Central memory CD8-positive, alpha-beta T cell (primary cell): ENCODE results near the gene MPPE1.
A peak's percentile ranks its signal among the peaks of the same experiment; 100 is the strongest.

ENCODE experiments used
- ATAC-seq: fragments of 150-1000 bp; cut with Tn5 transposase; replicated peaks from 2 replicates; pipeline ENCODE4 v1.10.0; 2022; ENCODE audit warnings: mild to moderate bottlenecking, moderate FRiP score, moderate number of reproducible peaks; ENCODE audit not compliant: poor library complexity, severe bottlenecking; ENCODE audit errors: extremely low read depth
- DNase-seq, 2 donors: peaks; one replicate each; pipeline ENCODE4 v3.0.0; 2021; ENCODE audit warnings: low spot score in 2 of 2
- H3K27ac Mint-ChIP-seq: one replicate; pipeline ENCODE4 v1.8.0; 2022; ENCODE audit warnings: low read depth, mild to moderate bottlenecking, moderate library complexity, mixed read lengths
- H3K27me3 Mint-ChIP-seq: one replicate; pipeline ENCODE4 v1.8.0; 2022; ENCODE audit warnings: mixed read lengths
- H3K36me3 Mint-ChIP-seq: one replicate; pipeline ENCODE4 v1.8.0; 2022; ENCODE audit warnings: mild to moderate bottlenecking, moderate library complexity, mixed read lengths; ENCODE audit not compliant: insufficient read depth
- H3K4me1 Mint-ChIP-seq: one replicate; pipeline ENCODE4 v1.8.0; 2022; ENCODE audit warnings: mixed read lengths
- H3K4me3 Mint-ChIP-seq: one replicate; pipeline ENCODE4 v1.8.0; 2022; ENCODE audit warnings: mild to moderate bottlenecking, moderate library complexity, mixed read lengths
- H3K9me3 Mint-ChIP-seq: one replicate; pipeline ENCODE4 v1.8.0; 2022; ENCODE audit warnings: mixed read lengths

Gene MPPE1

DNA sequence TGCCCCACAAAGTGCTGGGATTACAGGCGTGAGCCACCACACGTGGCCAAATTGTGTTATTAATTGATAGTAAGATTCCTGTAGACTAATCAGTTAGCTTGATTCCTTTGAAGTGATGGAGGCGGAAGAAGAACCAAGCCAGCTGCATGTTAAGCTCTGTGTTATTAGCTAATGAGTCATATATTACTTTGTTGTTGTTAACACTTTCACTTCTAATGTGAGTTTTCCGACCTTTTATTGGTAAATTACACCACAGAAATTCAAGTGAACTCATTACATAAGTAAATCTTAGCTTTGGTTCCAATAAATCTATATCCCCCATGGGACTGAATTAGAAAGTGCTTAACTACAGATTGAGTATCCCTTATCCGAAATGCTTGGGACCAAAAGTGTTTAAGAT lies 36.6 kb downstream of the MPPE1 start:
- Mint-ChIP-seq H3K9me3 (no peaks in the 10 kb centered on the region), H3K27me3 (peaks cover 8% of the 10 kb centered on the region), H3K36me3 (no peaks in the 10 kb centered on the region), H3K4me1 (peaks cover 5% of the 10 kb centered on the region), H3K4me3 (no peak overlapping the region), H3K27ac (no peak overlapping the region)
- peak; percentile 52 for ATAC-seq
- no peak for DNase-seq

DNA sequence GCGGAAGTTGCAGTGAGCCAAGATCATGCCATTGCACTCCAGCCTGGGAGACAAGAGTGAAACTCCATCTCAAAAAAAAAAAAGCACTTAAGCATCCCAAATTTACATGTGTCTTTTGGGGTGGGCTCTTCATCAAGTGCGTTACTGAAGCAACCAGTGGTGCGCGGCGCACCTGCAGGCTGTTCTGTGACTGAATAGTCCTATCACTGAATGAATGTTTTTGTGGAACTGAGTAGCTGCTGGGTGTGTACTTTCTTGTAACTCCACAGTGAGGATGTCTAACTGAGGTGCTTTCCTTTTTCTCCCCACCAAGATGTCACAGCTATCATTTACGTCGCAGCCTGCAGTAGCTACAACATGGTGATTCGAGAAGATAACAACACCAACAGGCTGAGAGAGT lies 39.9 kb downstream of the MPPE1 start:
- H3K36me3 Mint-ChIP-seq = no peaks in the 10 kb centered on the region
- no peaks in the 10 kb centered on the region for H3K9me3 Mint-ChIP-seq
- H3K4me1 Mint-ChIP-seq = peaks cover 5% of the 10 kb centered on the region
- peaks cover 30% of the 10 kb centered on the region for H3K27me3 Mint-ChIP-seq
- ATAC-seq (no peak), DNase-seq (no peak)
- no peak overlapping the region for H3K4me3 Mint-ChIP-seq
- no peak overlapping the region for H3K27ac Mint-ChIP-seq

DNA sequence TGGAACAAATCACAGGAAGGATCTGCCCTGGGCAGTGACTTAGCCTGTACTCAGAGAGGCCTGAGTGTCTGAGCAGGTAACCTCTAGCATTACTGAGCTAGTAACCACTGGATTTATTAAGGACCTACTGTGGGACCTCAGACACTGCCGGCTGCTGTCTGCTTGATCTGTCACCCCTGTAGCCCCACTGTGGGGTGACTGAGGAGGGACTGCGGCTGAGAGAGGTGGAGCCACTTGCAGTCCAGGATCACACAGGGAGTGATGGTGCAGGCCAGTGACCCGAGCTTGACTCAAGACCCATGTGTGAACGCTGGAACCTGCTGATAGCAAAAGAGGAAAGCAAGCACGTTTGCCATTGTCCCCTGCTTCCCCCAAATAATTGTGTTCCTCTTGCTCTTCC lies 41.4 kb downstream of the MPPE1 start:
- Mint-ChIP-seq H3K27me3 (peaks cover 30% of the 10 kb centered on the region), H3K36me3 (no peaks in the 10 kb centered on the region), H3K9me3 (no peaks in the 10 kb centered on the region), H3K4me3 (no peak overlapping the region), H3K27ac (no peak overlapping the region), H3K4me1 (peaks cover 5% of the 10 kb centered on the region)
- ATAC-seq (no peak), DNase-seq (no peak)

DNA sequence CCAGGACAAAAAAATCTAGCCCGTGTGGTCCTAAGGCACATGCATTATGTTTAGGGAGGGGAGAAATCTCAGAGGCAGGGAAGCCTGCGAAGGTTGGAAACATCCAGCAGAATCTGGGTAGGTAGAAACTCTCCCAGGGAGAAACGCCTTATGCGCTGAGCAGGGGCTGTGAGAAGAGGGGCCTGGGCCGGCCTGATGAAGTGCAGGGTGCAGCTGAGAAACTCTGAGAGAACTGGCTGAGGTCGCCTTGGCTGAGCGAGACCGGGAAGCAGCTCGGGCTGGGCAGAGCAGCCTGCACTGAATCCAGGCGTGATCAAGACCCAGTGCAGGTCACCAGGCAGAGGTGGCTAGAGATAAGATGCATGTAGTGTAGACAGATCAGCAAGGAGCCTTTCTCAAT lies 41.8 kb downstream of the MPPE1 start:
- H3K4me3 Mint-ChIP-seq = no peak overlapping the region
- no peak for ATAC-seq
- no peaks in the 10 kb centered on the region for H3K36me3 Mint-ChIP-seq
- DNase-seq = no peak
- H3K27ac Mint-ChIP-seq = no peak overlapping the region
- peaks cover 30% of the 10 kb centered on the region for H3K27me3 Mint-ChIP-seq
- H3K4me1 Mint-ChIP-seq = peaks cover 2% of the 10 kb centered on the region
- H3K9me3 Mint-ChIP-seq = no peaks in the 10 kb centered on the region

DNA sequence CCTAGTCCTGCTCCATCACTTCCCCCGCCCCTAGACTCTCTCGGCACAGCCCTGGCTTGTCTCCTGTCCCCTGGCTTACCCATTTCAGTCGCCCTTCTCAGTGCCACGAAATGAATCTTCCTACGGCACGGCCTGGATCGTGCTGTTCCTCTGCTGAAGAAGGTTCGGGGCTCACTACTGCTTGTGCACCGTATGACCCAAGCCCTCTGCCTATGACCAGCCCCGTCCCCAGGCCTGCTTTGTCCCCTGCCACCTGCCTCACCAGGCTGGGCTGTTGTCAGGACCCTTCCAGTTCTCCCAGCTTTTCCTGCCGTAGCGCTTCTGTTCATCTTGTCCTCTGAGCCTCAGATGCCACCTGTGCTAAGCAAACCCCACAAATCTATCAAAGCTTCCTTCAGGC lies 43.0 kb downstream of the MPPE1 start:
- Mint-ChIP-seq H3K36me3 (no peaks in the 10 kb centered on the region), H3K27me3 (peaks cover 30% of the 10 kb centered on the region), H3K4me3 (no peak overlapping the region), H3K27ac (no peak overlapping the region), H3K4me1 (no peaks in the 10 kb centered on the region), H3K9me3 (no peaks in the 10 kb centered on the region)
- ATAC-seq (no peak), DNase-seq (no peak)

DNA sequence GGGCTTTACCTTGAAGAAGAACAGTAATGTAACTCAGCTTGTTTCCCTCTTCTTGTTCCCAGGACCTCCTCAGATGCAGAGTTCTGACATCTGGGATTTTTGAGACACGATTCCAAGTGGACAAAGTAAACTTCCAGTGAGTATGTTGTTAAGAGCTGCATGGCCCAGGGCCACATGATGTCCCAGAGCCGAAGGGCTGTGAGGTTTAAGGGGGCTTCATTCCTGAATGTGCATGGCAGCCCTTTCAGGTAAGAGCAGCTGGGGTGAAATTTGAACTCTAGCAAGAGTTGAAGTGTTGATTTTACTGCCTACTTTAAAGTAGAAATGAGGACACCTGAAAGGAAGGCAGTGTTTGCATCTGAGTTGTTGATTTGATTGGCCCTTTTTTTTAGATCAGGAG lies 43.6 kb downstream of the MPPE1 start:
- no peak overlapping the region for H3K4me3 Mint-ChIP-seq
- no peak for DNase-seq

DNA sequence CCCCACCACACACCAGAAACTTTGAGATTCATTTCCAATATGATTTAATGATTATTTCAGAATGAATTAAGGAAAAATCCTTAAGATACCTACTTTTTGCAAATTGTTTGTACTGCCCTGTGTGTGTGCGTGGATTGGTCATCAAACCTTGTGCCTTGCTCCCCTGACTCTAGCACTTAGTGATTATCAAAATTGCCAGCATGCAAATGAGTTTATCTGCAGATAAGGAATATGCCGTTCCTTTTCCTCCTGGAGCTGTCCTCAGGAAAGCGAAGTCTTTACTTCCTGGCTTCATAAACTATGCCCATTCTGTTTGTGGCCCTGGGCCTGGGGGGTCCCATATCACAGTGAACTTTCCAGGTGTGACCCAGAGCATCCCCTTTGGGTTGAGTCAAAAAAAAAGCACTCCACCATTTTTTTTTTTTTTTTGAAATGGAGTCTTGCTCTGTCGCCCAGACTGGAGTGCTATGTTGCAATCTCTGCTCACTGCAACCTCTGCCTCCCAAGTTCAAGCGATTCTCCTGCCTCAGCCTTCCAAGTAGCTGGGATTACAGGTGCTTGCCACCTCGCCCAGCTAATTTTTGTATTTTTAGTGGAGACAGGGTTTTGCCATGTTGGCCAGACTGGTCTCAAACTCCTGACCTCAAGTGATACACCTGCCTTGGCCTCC lies 45.5 kb downstream of the MPPE1 start:
- Mint-ChIP-seq H3K27me3 (peaks cover 30% of the 10 kb centered on the region), H3K4me1 (no peaks in the 10 kb centered on the region), H3K27ac (no peak overlapping the region), H3K4me3 (no peak overlapping the region), H3K9me3 (no peaks in the 10 kb centered on the region), H3K36me3 (no peaks in the 10 kb centered on the region)
- ATAC-seq (no peak), DNase-seq (no peak)

More for the DNA sequence above, 43.6 kb downstream of the MPPE1 start:
- no peak overlapping the region for H3K27ac Mint-ChIP-seq
- H3K4me1 Mint-ChIP-seq = no peaks in the 10 kb centered on the region
- no peaks in the 10 kb centered on the region for H3K9me3 Mint-ChIP-seq
- peaks cover 30% of the 10 kb centered on the region for H3K27me3 Mint-ChIP-seq
- ATAC-seq = no peak
- no peaks in the 10 kb centered on the region for H3K36me3 Mint-ChIP-seq

DNA sequence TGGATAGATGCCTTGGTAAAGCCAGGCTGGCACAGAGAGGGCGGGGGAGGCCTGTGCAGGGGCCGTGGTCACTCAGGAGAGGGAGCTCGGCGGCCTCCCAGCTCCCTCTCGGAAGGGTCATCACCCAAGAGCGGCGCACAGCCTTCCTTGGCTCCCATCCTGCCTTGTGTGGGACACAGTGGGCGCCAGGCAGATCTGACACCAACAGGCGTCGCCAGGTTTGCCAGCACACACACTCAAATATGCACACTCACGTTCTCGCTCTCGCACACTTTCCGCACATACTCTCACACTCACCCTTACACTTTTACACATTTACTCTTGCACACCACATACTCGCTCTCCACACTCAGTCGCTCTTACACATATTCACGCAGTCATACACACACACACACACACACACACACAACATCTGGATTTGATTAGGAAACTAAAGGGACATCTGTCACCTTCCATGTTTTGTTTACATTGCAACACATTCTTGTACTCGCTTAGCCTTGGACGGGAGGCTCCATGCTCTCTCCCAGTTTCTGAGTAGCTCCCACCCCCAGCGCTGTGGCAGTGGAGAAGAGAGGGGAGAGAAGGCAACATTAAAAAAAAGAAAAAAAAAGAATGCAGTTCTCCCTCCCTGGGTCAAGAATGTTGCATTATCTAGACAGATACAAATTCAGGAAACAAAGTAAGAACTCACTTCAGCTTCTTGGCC lies 46.4 kb downstream of the MPPE1 start:
- H3K4me3 Mint-ChIP-seq = no peak overlapping the region
- DNase-seq (no peak), ATAC-seq (no peak)
- H3K27me3 Mint-ChIP-seq = peaks cover 24% of the 10 kb centered on the region
- no peaks in the 10 kb centered on the region for H3K9me3 Mint-ChIP-seq
- no peaks in the 10 kb centered on the region for H3K4me1 Mint-ChIP-seq
- H3K36me3 Mint-ChIP-seq = no peaks in the 10 kb centered on the region
- no peak overlapping the region for H3K27ac Mint-ChIP-seq

DNA sequence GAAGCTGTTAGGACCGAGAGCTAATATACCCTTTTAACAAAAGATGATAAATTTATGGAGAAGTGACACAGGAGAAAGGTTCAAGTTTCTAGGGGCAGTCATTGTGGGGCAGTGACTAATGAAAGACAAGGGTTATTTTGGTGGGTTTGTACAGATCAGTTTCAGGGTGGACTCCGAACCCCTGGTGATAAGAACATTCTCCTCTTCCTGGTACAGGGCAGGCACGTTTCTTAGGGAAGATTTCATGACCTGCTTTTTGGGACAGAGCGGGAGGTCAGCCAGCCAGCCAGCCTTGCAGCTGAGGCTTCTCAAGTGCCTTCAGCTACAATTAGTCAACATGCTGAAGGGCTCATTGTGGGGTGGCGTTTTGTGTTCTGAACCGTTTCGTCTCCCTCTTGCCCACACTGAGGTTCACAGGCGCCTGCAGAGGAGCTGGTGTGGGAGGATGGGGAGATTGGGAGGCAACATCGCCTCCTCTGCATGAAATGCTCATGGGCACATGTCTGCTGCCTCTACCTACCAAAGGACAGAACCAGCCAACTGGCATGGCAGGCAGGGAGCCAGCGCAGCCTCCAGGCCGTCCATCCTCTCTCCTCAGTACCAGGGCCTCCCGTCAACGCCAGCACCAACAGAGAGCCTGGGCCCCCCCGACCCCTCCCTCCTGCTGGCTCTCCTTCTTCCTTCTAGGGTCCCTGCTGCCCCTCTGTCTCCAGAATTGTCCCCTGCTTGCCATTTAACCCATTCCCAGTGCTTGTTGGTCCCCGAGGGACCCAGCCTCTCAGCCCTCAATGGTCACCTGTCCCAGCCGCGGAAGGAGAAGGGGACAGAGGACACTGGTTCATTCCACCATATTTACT lies 47.3 kb downstream of the MPPE1 start:
- no peak overlapping the region for H3K27ac Mint-ChIP-seq
- DNase-seq = no peak

DNA sequence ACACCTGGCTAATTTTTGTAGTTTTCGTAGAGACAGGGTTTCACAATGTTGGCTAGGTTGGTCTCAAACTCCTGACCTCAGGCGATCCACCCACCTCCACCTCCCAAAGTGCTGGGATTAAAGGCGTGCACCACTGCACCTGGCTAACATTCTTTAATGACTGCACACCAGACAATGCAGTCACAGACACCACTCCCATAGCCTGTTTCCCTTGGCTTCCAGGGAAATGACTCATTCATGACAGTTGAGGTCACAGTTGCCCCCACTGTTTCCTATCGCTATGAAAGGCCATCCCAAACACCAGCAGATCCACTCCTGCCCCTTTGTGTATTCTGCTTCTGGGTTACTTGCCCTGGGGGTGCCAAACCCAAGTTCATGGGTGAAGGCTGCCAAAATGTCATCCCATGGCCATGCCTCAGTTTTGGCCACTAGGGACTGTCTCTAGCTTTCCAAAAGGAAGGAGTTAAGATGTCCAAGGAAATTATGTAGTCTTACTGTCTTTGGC lies 48.2 kb downstream of the MPPE1 start:
- H3K4me1 Mint-ChIP-seq = no peaks in the 10 kb centered on the region
- peaks cover 7% of the 10 kb centered on the region for H3K27me3 Mint-ChIP-seq
- no peaks in the 10 kb centered on the region for H3K9me3 Mint-ChIP-seq
- H3K4me3 Mint-ChIP-seq = no peak overlapping the region
- ATAC-seq (no peak), DNase-seq (no peak)
- peaks cover 4% of the 10 kb centered on the region for H3K36me3 Mint-ChIP-seq
- H3K27ac Mint-ChIP-seq = peak overlapping the region; percentile 60

More for the DNA sequence above, 47.3 kb downstream of the MPPE1 start:
- Mint-ChIP-seq H3K27me3 (peaks cover 15% of the 10 kb centered on the region), H3K36me3 (no peaks in the 10 kb centered on the region), H3K4me3 (no peak overlapping the region), H3K4me1 (no peaks in the 10 kb centered on the region), H3K9me3 (no peaks in the 10 kb centered on the region)
- ATAC-seq = no peak

DNA sequence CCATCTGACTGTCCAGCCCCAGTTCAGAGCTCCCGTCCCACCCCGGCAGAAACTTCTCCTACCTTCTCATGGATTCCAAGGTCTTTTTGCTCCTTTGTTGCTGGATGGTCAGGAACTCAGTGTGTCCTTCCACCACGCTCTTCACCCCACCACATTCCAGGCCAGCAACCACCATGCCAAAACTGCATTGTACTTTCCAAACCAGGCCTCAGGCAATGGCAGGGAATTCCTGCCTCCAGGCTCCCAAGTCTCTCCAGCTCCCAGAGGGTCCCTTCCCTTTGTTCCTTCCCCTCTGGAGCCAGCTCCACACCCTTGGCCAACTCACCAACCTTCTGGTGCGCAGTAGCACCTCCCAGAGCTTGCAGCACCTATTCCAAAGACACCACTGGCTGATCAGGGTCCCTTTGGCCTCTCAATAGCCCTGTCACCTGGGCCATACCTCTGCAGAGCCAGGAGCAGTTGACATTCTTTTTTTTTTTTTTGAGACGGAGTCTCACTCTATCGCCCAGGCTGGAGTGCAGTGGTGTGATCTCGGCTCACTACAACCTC lies 48.8 kb downstream of the MPPE1 start:
- H3K9me3 Mint-ChIP-seq = no peaks in the 10 kb centered on the region
- H3K27ac Mint-ChIP-seq = peak overlapping the region; percentile 60
- no peak for ATAC-seq
- no peak for DNase-seq
- peaks cover under 1% of the 10 kb centered on the region for H3K27me3 Mint-ChIP-seq
- H3K4me1 Mint-ChIP-seq = no peaks in the 10 kb centered on the region
- H3K4me3 Mint-ChIP-seq = no peak overlapping the region
- peaks cover 6% of the 10 kb centered on the region for H3K36me3 Mint-ChIP-seq

DNA sequence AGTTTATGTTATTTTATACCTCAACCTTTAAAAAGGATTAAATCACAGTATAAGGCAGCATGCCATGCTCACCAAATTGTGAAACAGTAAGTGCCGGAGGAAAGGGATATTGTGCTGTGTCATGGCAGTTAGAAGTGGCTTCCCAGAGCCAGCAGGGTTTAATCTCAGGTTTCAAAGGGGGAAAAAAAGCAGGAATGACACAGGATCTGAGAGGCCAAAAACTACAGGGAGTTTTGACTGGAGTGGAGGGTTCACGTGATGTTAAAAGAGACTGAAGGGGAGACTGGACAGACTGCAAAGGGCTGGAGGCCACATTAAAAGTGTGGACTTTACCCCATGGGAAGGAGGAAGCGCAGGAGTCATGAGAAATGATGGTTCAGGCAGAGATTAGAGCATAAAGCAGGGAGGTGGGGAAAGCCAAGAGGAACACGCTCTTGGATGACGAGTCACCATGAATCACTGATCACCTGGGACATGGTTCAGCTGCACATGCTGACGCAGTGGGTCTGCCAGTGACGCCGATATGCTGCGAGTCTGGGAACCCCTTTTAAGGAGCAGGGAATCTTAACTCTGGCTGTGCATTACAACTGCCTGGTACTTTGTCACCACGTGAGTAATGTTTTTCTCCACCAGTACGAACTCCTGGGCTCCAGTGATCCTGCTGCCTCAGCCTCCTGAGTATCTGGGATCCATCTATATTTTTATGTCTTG lies 50.8 kb downstream of the MPPE1 start:
- H3K27me3 Mint-ChIP-seq = no peaks in the 10 kb centered on the region
- DNase-seq (no peak), ATAC-seq (no peak)
- H3K9me3 Mint-ChIP-seq = no peaks in the 10 kb centered on the region
- H3K4me1 Mint-ChIP-seq = peaks cover 3% of the 10 kb centered on the region
- H3K4me3 Mint-ChIP-seq = no peak overlapping the region
- peak overlapping the region; percentile 3 for H3K27ac Mint-ChIP-seq
- peaks cover 11% of the 10 kb centered on the region for H3K36me3 Mint-ChIP-seq
